Heart left ventricle (tissue), 16 donors: ENCODE data around the gene ROBO1. TPM values are rescaled to one million over a fixed set of nuclear protein-coding genes. Genes with fewer than 3 reads are reported as not detected.
A peak's percentile ranks its signal among the peaks of the same experiment; 100 is the strongest.

ENCODE experiments used
- ATAC-seq, 4 donors: fragments of 200-7000 bp; cut with Tn5 transposase; one replicate each; pipeline ENCODE4 v1.9.1; 2020 to 2022; ENCODE audit warnings: moderate library complexity in 4 of 4, mild to moderate bottlenecking in 3 of 4, moderate number of reproducible peaks in 1 of 4
- DNase-seq, 5 donors: peaks; one replicate each; pipeline ENCODE4 v3.0.0-alpha.2; 2020
- H3K27ac ChIP-seq, 12 donors: fragments of 200-600 bp; sonication (generic) in 4 of 12; one replicate each; pipeline versions ENCODE4 v1.5.0 to v1.8.0; 2016 to 2022; ENCODE audit warnings: mild to moderate bottlenecking in 2 of 12
- H3K27me3 ChIP-seq, 9 donors: fragments of 200-600 bp; sonication (generic) in 2 of 9; one replicate each; pipeline versions ENCODE4 v1.5.1 to v1.8.0; 2016 to 2022; ENCODE audit warnings: mild to moderate bottlenecking in 3 of 9
- H3K36me3 ChIP-seq, 9 donors: fragments of 200-600 bp; sonication (generic) in 2 of 9; one replicate each; pipeline versions ENCODE4 v1.5.0 to v1.8.0; 2018 to 2022; ENCODE audit warnings: mild to moderate bottlenecking in 2 of 9
- H3K4me1 ChIP-seq, 12 donors: fragments of 200-600 bp; sonication (generic) in 4 of 12; one replicate each; pipeline versions ENCODE4 v1.5.0 to v1.8.0; 2016 to 2022; ENCODE audit warnings: mild to moderate bottlenecking in 3 of 12
- H3K4me3 ChIP-seq, 12 donors: fragments of 200-600 bp; sonication (generic) in 4 of 12; one replicate each; pipeline versions ENCODE4 v1.5.0 to v1.8.0; 2017 to 2022; ENCODE audit warnings: mild to moderate bottlenecking in 9 of 12, moderate library complexity in 4 of 12
- H3K9me3 ChIP-seq, 12 donors: fragments of 200-600 bp; sonication (generic) in 4 of 12; one replicate each; pipeline versions ENCODE4 v1.5.0 to v1.8.0; 2016 to 2022; ENCODE audit warnings: mild to moderate bottlenecking in 1 of 12
- CTCF ChIP-seq, 12 donors: fragments of 200-600 bp; sonication (generic) in 4 of 12; IDR thresholded peaks; one replicate each; pipeline versions ENCODE4 v1.5.0 to v1.8.0; 2018 to 2022; ENCODE audit warnings: antibody characterized with exemption in 12 of 12, mild to moderate bottlenecking in 5 of 12
- POLR2A ChIP-seq, 2 donors: fragments of 450-650 bp; IDR thresholded peaks; one replicate each; pipeline ENCODE4 v1.6.1; 2017; ENCODE audit warnings: antibody characterized with exemption in 2 of 2, mild to moderate bottlenecking in 2 of 2, moderate library complexity in 2 of 2
- WGBS, 4 donors: extraction: QIAGEN DNeasy Blood & Tissue Kit in 2 of 4; methylation state at CpG; one replicate each; pipeline versions ENCODE4 v1.1.5 to v1.1.7; 2013 to 2018; 5-methylcytosine and 5-hydroxymethylcytosine counted together
- intact Hi-C, 10 donors: fragments of 100-400 bp; cut with DNase I; formaldehyde crosslinking; loops; one replicate each; pipeline versions ENCODE4 v1.11.1 to v1.14.2; 2022
- polyA plus RNA-seq, 2 donors: library from polyadenylated mRNA; stranded (reverse); fragments of 200-250 nt; gene quantifications; one replicate each; pipeline ENCODE4 v1.2.3, GENCODE V29; 2013
- total RNA-seq, 9 donors: library from RNA; depleted of rRNA in 2 of 9; stranded (reverse); fragments of >200 nt in 2 of 9; fragmentation: NEBNext Ultra II Directional in 3 of 9; extraction: Animal tissue kit (Norgen Biotek cat#: 25700) in 3 of 9; gene quantifications; one replicate each; pipeline versions ENCODE4 v1.1.0 to v1.2.4, GENCODE V29; 2016 to 2023
- donor health status: ischemic (EF 13 %, LVEDD 7.1; RV severe dilation, severe dysfunction).
- donor health status: healthy with polysubstance abuse.
- donor health status: DM: no; HTN: yes; CAD: no.
- donor health status: DM: no; HTN: no; CAD: no.
- donor health status: ischemic (EF 25% LVEDD 6.9; RV normal size, moderate dysfunction).
- donor health status: ischemic (EF 25% LVEDD 5.7; RV mildly dilated, moderate dysfunction).
- donor health status: healthy.
- donor health status: DM: yes; HTN: yes; CAD: no.
- donor health status: ischemic (EF 35%, LVEDD 5.7; RV mildly dilated, moderate dysfunction).
- donor health status: nonischemic (EF 11% LVEDD 7.7; RV severe dilation, severe dysfunction).
- donor health status: DM: yes; HTN: yes; CAD: no.
- donor health status: PGD.
- donor health status: ischemic (EF 29% LVEDD 5.4; RV normal size, mild dysfunction).
- donor health status: nonischemic (EF 23%, LVEDD 6.1; RV moderate dilation, normal function).

Gene ROBO1
- total and polyA plus RNA-seq, 11 donors = 1.4 to 14.8 (median 5.7) TPM

- WGBS, 4 donors = 79 to 88% (median 85%) methylated on average over 2 of the region's 2 CpGs
- Histone ChIP-seq H3K36me3 (no peaks in the 10 kb centered on the region), H3K4me1 (peaks cover 0 to 19% (median 0%) of the 10 kb centered on the region in 12 donors), H3K4me3 (no peak overlapping the region), H3K27ac (no peak overlapping the region), H3K27me3 (no peaks in the 10 kb centered on the region), H3K9me3 (peaks cover 0 to 6% (median 0%) of the 10 kb centered on the region in 12 donors)
- ATAC-seq (no peak), DNase-seq (no peak)
- TF ChIP-seq POLR2A (IDR thresholded peaks at IDR 0.05) = no peak
- no peak for TF ChIP-seq CTCF (IDR thresholded peaks at IDR 0.05)
- intact Hi-C loops = no loop called here
These were observed 1029.0 kb downstream of the ROBO1 start for GRCh38 chr3:78738833-78739232.

GRCh38 chr3:78737988-78738387 is 1029.8 kb downstream of the ROBO1 start:
- peak in 3 of 5 donors; percentile 29 to 52 (median 39) for DNase-seq

GRCh38 chr3:78736863-78737262 is 1030.9 kb downstream of the ROBO1 start:
- H3K27me3 ChIP-seq = no peaks in the 10 kb centered on the region
- no peak overlapping the region for H3K27ac ChIP-seq
- peak in 1 of 4 donors; percentile 64 for ATAC-seq
- DNase-seq = no peak
- 58 to 81% (median 67%) methylated on average over 2 of the region's 2 CpGs for WGBS, 4 donors
- H3K4me3 ChIP-seq = no peak overlapping the region
- peaks cover 0 to 6% (median 0%) of the 10 kb centered on the region in 12 donors for H3K9me3 ChIP-seq
- H3K4me1 ChIP-seq = peaks cover 0 to 19% (median 0%) of the 10 kb centered on the region in 12 donors
- TF ChIP-seq POLR2A (IDR thresholded peaks at IDR 0.05) = no peak
- no peak for TF ChIP-seq CTCF (IDR thresholded peaks at IDR 0.05)
- no peaks in the 10 kb centered on the region for H3K36me3 ChIP-seq
- intact Hi-C loops = no loop called here

More at GRCh38 chr3:78737988-78738387, 1029.8 kb downstream of the ROBO1 start:
- no peak for TF ChIP-seq CTCF (IDR thresholded peaks at IDR 0.05)
- no peak for TF ChIP-seq POLR2A (IDR thresholded peaks at IDR 0.05)
- Histone ChIP-seq H3K27me3 (no peaks in the 10 kb centered on the region), H3K4me3 (no peak overlapping the region), H3K4me1 (peaks cover 0 to 19% (median 0%) of the 10 kb centered on the region in 12 donors), H3K27ac (peak overlapping the region in 1 of 12 donors; percentile 28), H3K36me3 (no peaks in the 10 kb centered on the region), H3K9me3 (peaks cover 0 to 6% (median 0%) of the 10 kb centered on the region in 12 donors)
- intact Hi-C loops = no loop called here
- peak in 2 of 4 donors; percentile 65 to 73 for ATAC-seq
- 39 to 62% (median 48%) methylated on average over 5 of the region's 5 CpGs for WGBS, 4 donors

GRCh38 chr3:78734048-78734637 is 1033.7 kb downstream of the ROBO1 start:
- Histone ChIP-seq H3K9me3 (no peaks in the 10 kb centered on the region), H3K27ac (no peak overlapping the region), H3K4me1 (peaks cover 0 to 19% (median 0%) of the 10 kb centered on the region in 12 donors), H3K4me3 (no peak overlapping the region), H3K27me3 (no peaks in the 10 kb centered on the region), H3K36me3 (no peaks in the 10 kb centered on the region)
- intact Hi-C loops = no loop called here
- WGBS, 4 donors = 86 to 94% (median 91%) methylated on average over 3 of the region's 3 CpGs
- ATAC-seq = no peak
- TF ChIP-seq POLR2A (IDR thresholded peaks at IDR 0.05) (no peak), CTCF (IDR thresholded peaks at IDR 0.05) (no peak)
- DNase-seq = no peak
